Gastrocnemius medialis (tissue), 4 donors: ENCODE measurements around the gene MESP2. TPM values are rescaled to one million over a fixed set of nuclear protein-coding genes. Genes with fewer than 3 reads are reported as not detected.

Source experiments
- ATAC-seq, 2 donors: fragments of 150-250 bp; one replicate each; pipeline ENCODE4 v1.9.1; 2016
- DNase-seq, 2 donors: peaks; one replicate each; pipeline ENCODE4 v3.0.0-alpha.2; 2019
- H3K27ac ChIP-seq, 4 donors: fragments of 200-600 bp; sonication (generic); 1 replicate in 1 of 4; 2 replicates in 3 of 4; pipeline ENCODE4 v1.5.1; 2016 to 2018; ENCODE audit warnings: mild to moderate bottlenecking in 2 of 4, moderate library complexity in 1 of 4
- H3K27me3 ChIP-seq, 3 donors: fragments of 200-600 bp; sonication (generic) in 2 of 3; 1 replicate in 1 of 3; 2 replicates in 2 of 3; pipeline versions ENCODE4 v1.5.1 to v1.6.0; 2016 to 2019; ENCODE audit warnings: mild to moderate bottlenecking in 1 of 3, moderate library complexity in 1 of 3
- H3K36me3 ChIP-seq, 2 donors: fragments of 200-600 bp; sonication (generic) in 1 of 2; one replicate each; pipeline ENCODE4 v1.5.1; 2017 to 2018
- H3K4me1 ChIP-seq, 2 donors: fragments of 200-600 bp; sonication (generic) in 1 of 2; one replicate each; pipeline ENCODE4 v1.5.1; 2016 to 2017; ENCODE audit warnings: mild to moderate bottlenecking in 2 of 2
- H3K4me3 ChIP-seq, 4 donors: fragments of 200-600 bp; sonication (generic) in 3 of 4; 1 replicate in 1 of 4; 2 replicates in 3 of 4; pipeline ENCODE4 v1.5.1; 2016 to 2019; ENCODE audit warnings: mild to moderate bottlenecking in 2 of 4
- H3K9me3 ChIP-seq, 3 donors: fragments of 200-600 bp; sonication (generic) in 2 of 3; 1 replicate in 1 of 3; 2 replicates in 2 of 3; pipeline ENCODE4 v1.5.1; 2016 to 2019
- POLR2A ChIP-seq, 2 donors: fragments of 450-650 bp; IDR thresholded peaks; one replicate each; pipeline ENCODE4 v1.6.1; 2017; ENCODE audit warnings: antibody characterized with exemption in 2 of 2, mild to moderate bottlenecking in 2 of 2, moderate library complexity in 2 of 2
- in situ Hi-C, 4 donors: fragments of 200-750 bp; cut with MboI; loops; one replicate each; pipeline versions ENCODE4 v1.15.0 to v1.8.0; 2017; ENCODE audit warnings: low sequenced_read_pairs in 4 of 4
- intact Hi-C: fragments of 100-400 bp; cut with DNase I; formaldehyde crosslinking; loops from one replicate; pipeline ENCODE4 v1.15.1; 2023; ENCODE audit warnings: low total_unique reads
- total RNA-seq, 4 donors: library from RNA; depleted of rRNA; stranded (reverse); fragments of >200 nt; gene quantifications; one replicate each; pipeline versions ENCODE4 v1.1.0 to v1.2.3, GENCODE V29; 2016
- TF ChIP-seq, protein P1 (sequence below), 5 experiments: fragments of 450-650 bp in 3 of 5; fragments of 200-600 bp in 2 of 5; sonication (generic) in 2 of 5; IDR thresholded peaks in 4 of 5; conservative IDR thresholded peaks in 1 of 5; 1 replicate in 4 of 5; 2 replicates in 1 of 5; pipeline ENCODE4 v1.5.1; 2016 to 2019; ENCODE audit warnings: antibody characterized with exemption in 5 of 5, mild to moderate bottlenecking in 3 of 5, moderate library complexity in 3 of 5

MESP2 gene
- total RNA-seq, 4 donors from 2014 or later: not detected

- in situ Hi-C loops (no loop called here), intact Hi-C loops (no loop called here)
- Histone ChIP-seq H3K36me3 (no peaks in the 10 kb centered on the region), H3K9me3 (no peaks in the 10 kb centered on the region), H3K4me3 (no peak overlapping the region), H3K4me1 (peaks cover 0 to 4% of the 10 kb centered on the region in 2 donors), H3K27ac (no peak overlapping the region), H3K27me3 (no peaks in the 10 kb centered on the region)
- TF ChIP-seq, protein P1, sequence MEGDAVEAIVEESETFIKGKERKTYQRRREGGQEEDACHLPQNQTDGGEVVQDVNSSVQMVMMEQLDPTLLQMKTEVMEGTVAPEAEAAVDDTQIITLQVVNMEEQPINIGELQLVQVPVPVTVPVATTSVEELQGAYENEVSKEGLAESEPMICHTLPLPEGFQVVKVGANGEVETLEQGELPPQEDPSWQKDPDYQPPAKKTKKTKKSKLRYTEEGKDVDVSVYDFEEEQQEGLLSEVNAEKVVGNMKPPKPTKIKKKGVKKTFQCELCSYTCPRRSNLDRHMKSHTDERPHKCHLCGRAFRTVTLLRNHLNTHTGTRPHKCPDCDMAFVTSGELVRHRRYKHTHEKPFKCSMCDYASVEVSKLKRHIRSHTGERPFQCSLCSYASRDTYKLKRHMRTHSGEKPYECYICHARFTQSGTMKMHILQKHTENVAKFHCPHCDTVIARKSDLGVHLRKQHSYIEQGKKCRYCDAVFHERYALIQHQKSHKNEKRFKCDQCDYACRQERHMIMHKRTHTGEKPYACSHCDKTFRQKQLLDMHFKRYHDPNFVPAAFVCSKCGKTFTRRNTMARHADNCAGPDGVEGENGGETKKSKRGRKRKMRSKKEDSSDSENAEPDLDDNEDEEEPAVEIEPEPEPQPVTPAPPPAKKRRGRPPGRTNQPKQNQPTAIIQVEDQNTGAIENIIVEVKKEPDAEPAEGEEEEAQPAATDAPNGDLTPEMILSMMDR (IDR thresholded peaks at IDR 0.05 in 4 of 5, conservative IDR thresholded peaks at IDR 0.05 in 1 of 5): no peak
- no peak for TF ChIP-seq POLR2A (IDR thresholded peaks at IDR 0.05)
- ATAC-seq (no peak), DNase-seq (no peak)
These were observed 23.9 kb downstream of the MESP2 start for GRCh38 chr15:89799918-89800498.

GRCh38 chr15:89801471-89802195, 25.5 kb downstream of the MESP2 start:
- DNase-seq (no peak), ATAC-seq (no peak)
- intact Hi-C loops (no loop called here), in situ Hi-C loops (no loop called here)
- H3K27ac ChIP-seq: no peak overlapping the region
- no peaks in the 10 kb centered on the region for H3K4me1 ChIP-seq
- TF ChIP-seq, protein P1 (IDR thresholded peaks at IDR 0.05 in 4 of 5, conservative IDR thresholded peaks at IDR 0.05 in 1 of 5): no peak
- TF ChIP-seq POLR2A (IDR thresholded peaks at IDR 0.05): no peak
- no peak overlapping the region for H3K4me3 ChIP-seq
- H3K9me3 ChIP-seq: no peaks in the 10 kb centered on the region
- H3K27me3 ChIP-seq: no peaks in the 10 kb centered on the region
- H3K36me3 ChIP-seq: no peaks in the 10 kb centered on the region

DNA sequence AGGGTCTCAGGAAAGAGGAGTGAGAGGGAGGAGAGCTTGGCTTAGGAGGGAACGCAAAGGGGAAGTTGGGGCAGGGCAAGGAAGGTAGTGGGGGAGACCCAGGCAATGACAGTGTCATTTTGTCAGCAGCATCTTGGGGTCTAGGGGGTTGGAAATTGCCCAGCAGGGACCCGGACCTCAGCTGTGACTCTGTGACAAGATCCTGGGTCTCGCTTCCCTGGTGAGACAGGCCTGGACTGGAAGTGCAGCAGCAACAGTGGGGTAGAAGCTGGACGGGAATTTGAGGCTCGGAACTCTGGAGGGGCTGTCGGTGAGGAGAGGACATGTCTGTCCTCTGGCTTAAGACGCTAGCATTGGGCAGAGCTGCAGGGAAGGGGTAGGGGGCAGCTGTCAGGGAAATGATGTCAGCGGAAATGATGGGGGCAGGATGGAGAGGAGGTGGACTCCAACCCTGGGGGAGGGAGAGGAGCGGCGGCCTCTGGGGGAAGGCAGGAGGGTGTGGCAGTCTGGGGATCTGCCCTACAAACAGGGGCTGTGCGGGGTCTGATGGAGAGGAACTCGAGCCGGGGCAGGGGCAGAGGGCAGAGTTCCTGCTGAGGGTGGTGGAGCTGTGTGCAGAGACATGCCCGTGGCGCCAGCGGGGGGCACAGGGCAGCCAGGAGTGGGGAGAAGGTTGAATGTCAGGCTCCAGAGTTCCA, 26.2 kb downstream of the MESP2 start:
- intact Hi-C loops (no loop called here), in situ Hi-C loops (no loop called here)
- no peak overlapping the region for H3K4me3 ChIP-seq
- no peak for TF ChIP-seq POLR2A (IDR thresholded peaks at IDR 0.05)
- TF ChIP-seq, protein P1 (IDR thresholded peaks at IDR 0.05 in 4 of 5, conservative IDR thresholded peaks at IDR 0.05 in 1 of 5): no peak
- DNase-seq (no peak), ATAC-seq (no peak)
- no peaks in the 10 kb centered on the region for H3K36me3 ChIP-seq
- H3K27ac ChIP-seq: no peak overlapping the region
- H3K9me3 ChIP-seq: no peaks in the 10 kb centered on the region
- H3K4me1 ChIP-seq: no peaks in the 10 kb centered on the region
- no peaks in the 10 kb centered on the region for H3K27me3 ChIP-seq

DNA sequence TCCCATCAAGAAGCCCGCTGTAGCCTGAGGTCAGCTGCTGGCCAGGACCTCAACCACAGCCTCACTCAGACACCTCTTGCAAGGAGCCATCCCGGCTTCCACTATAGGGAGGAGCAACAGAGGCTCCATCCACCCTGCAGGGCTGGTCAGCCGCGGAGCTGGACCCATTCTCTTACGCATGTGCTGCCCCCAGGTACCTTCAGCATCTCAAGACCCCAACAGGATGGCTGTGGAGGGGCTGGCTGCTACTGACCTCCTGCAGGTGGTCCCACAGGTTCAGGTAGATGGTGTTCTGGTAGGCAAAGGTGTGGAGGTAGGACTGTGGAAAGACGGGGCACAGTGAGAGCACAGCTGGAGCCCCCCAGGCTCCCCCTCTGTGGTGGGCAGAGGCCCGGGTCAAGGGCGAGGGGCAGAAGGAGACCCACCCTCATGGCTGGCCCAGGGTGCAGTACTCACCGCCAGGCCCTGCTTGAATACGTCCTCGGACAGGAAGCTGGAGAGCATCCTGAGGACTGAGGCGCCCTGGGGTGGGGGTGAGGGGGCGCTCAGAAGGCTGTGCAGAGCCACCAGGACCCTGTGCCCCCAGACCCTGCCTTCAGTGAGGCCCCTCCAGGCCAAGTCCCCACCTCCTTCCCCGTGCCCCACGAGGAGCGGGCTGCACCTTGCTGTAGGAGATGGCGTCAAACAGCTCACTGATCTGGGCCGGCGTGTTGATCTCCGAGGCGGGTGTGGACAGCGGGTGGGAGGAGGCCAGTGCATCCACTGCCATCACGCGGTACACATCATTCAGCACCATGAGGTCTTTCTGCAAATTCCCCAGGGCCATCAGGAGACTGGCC, 27.1 kb downstream of the MESP2 start:
- ATAC-seq (no peak), DNase-seq (no peak)
- H3K4me3 ChIP-seq: no peak overlapping the region
- no peaks in the 10 kb centered on the region for H3K9me3 ChIP-seq
- in situ Hi-C loops: no loop called here
- TF ChIP-seq, protein P1 (IDR thresholded peaks at IDR 0.05 in 4 of 5, conservative IDR thresholded peaks at IDR 0.05 in 1 of 5): no peak
- no peak for TF ChIP-seq POLR2A (IDR thresholded peaks at IDR 0.05)
- no peaks in the 10 kb centered on the region for H3K27me3 ChIP-seq
- intact Hi-C loops: no loop called here
- H3K27ac ChIP-seq: no peak overlapping the region
- H3K36me3 ChIP-seq: no peaks in the 10 kb centered on the region
- no peaks in the 10 kb centered on the region for H3K4me1 ChIP-seq
